ENCODE measurements around the gene RAB3IL1. TPM values are rescaled to one million over a fixed set of nuclear protein-coding genes. Genes with fewer than 3 reads are reported as not detected.

RAB3IL1 gene
- total RNA-seq, 6 experiments from 2014 or later: 5.3 to 8.8 (median 7.9) TPM

- Mint-ChIP-seq H3K4me3 (no peak overlapping the region), H3K27ac (no peak overlapping the region), H3K9me3 (no peaks in the 10 kb centered on the region), H3K4me1 (ENCODE audit: low read depth) (no peaks in the 10 kb centered on the region), H3K36me3 (ENCODE audit: low read depth) (no peaks in the 10 kb centered on the region), H3K27me3 (ENCODE audit: insufficient read depth) (peaks cover 4% of the 10 kb centered on the region; the same call in 1 of the 2 replicates)
- no peak for TF ChIP-seq CTCF (IDR thresholded peaks at IDR 0.05)
- DNase-seq: no peak
These were observed 6.2 kb downstream of the RAB3IL1 start for GRCh38 chr11:61911128-61911700.

GRCh38 chr11:61910187-61911127 is 6.9 kb downstream of the RAB3IL1 start:
- TF ChIP-seq CTCF (IDR thresholded peaks at IDR 0.05): no peak
- H3K27ac Mint-ChIP-seq: no peak overlapping the region
- DNase-seq: no peak

GRCh38 chr11:61908730-61909316 is 8.5 kb downstream of the RAB3IL1 start:
- peaks cover 2% of the 10 kb centered on the region; the same call in 1 of the 2 replicates for H3K27me3 Mint-ChIP-seq (ENCODE audit: insufficient read depth)
- no peak overlapping the region for H3K4me3 Mint-ChIP-seq
- no peak for TF ChIP-seq CTCF (IDR thresholded peaks at IDR 0.05)
- no peak overlapping the region for H3K27ac Mint-ChIP-seq
- no peaks in the 10 kb centered on the region for H3K36me3 Mint-ChIP-seq (ENCODE audit: low read depth)
- H3K9me3 Mint-ChIP-seq: no peaks in the 10 kb centered on the region
- DNase-seq: no peak
- H3K4me1 Mint-ChIP-seq (ENCODE audit: low read depth): no peaks in the 10 kb centered on the region

More at GRCh38 chr11:61910187-61911127, 6.9 kb downstream of the RAB3IL1 start:
- Mint-ChIP-seq H3K9me3 (no peaks in the 10 kb centered on the region), H3K27me3 (ENCODE audit: insufficient read depth) (peaks cover 4% of the 10 kb centered on the region; the same call in 1 of the 2 replicates), H3K36me3 (ENCODE audit: low read depth) (no peaks in the 10 kb centered on the region), H3K4me1 (ENCODE audit: low read depth) (no peaks in the 10 kb centered on the region), H3K4me3 (no peak overlapping the region)

- H3K27me3 Mint-ChIP-seq (ENCODE audit: insufficient read depth): peaks cover 2% of the 10 kb centered on the region; the same call in 1 of the 2 replicates
- H3K9me3 Mint-ChIP-seq: no peaks in the 10 kb centered on the region
- no peak overlapping the region for H3K4me3 Mint-ChIP-seq
- DNase-seq: no peak
- H3K27ac Mint-ChIP-seq: no peak overlapping the region
- no peak for TF ChIP-seq CTCF (IDR thresholded peaks at IDR 0.05)
- no peaks in the 10 kb centered on the region for H3K4me1 Mint-ChIP-seq (ENCODE audit: low read depth)
- H3K36me3 Mint-ChIP-seq (ENCODE audit: low read depth): no peaks in the 10 kb centered on the region
These were observed 9.3 kb downstream of the RAB3IL1 start for GRCh38 chr11:61907871-61908729.

- Mint-ChIP-seq H3K4me3 (no peak overlapping the region), H3K9me3 (no peaks in the 10 kb centered on the region), H3K36me3 (ENCODE audit: low read depth) (no peaks in the 10 kb centered on the region), H3K4me1 (ENCODE audit: low read depth) (no peaks in the 10 kb centered on the region), H3K27me3 (ENCODE audit: insufficient read depth) (peaks cover 3% of the 10 kb centered on the region; the same call in 1 of the 2 replicates), H3K27ac (no peak overlapping the region)
- no peak for TF ChIP-seq CTCF (IDR thresholded peaks at IDR 0.05)
- no peak for DNase-seq
These were observed 10.1 kb downstream of the RAB3IL1 start for GRCh38 chr11:61907282-61907681.
